ENCODE results near the gene USH2A. TPM values are rescaled to one million over a fixed set of nuclear protein-coding genes. Genes with fewer than 3 reads are reported as not detected.

USH2A gene
- total RNA-seq, 4 donors from 2014 or later = 0.03 to 0.25 TPM; not detected in 2

GRCh38 chr1:216124192-216124781 is 299.0 kb downstream of the USH2A start:
- WGBS, 2 donors = 62 to 80% methylated on average over 4 of the region's 4 CpGs
- intact Hi-C loops (cut with DNase I; ENCODE audit: low total_unique reads) = no loop called here
- no peak overlapping the region for H3K4me3 ChIP-seq (ENCODE audit: low read depth, poor library complexity, severe bottlenecking)
- TF ChIP-seq POLR2A (IDR thresholded peaks at IDR 0.05) (no peak), CTCF (IDR thresholded peaks at IDR 0.05) (no peak)
- DNase-seq (ENCODE audit: low spot score in 2 of 2) = no peak

- DNase-seq (ENCODE audit: low spot score in 2 of 2) = no peak
- WGBS, 2 donors = 7 to 54% methylated on average over 2 of the region's 2 CpGs
- TF ChIP-seq POLR2A (IDR thresholded peaks at IDR 0.05) = no peak
- TF ChIP-seq CTCF (IDR thresholded peaks at IDR 0.05) = no peak
- intact Hi-C loops (cut with DNase I; ENCODE audit: low total_unique reads) = no loop called here
- no peak overlapping the region for H3K4me3 ChIP-seq (ENCODE audit: low read depth, poor library complexity, severe bottlenecking)
Observed at GRCh38 chr1:216123446-216124191, 299.6 kb downstream of the USH2A start.

- intact Hi-C loops (cut with DNase I; ENCODE audit: low total_unique reads) = no loop called here
- H3K4me3 ChIP-seq (ENCODE audit: low read depth, poor library complexity, severe bottlenecking) = no peak overlapping the region
- no peak for DNase-seq (ENCODE audit: low spot score in 2 of 2)
- TF ChIP-seq POLR2A (IDR thresholded peaks at IDR 0.05) (no peak), CTCF (IDR thresholded peaks at IDR 0.05) (no peak)
- WGBS, 2 donors = 40 to 58% methylated on average over 2 of the region's 2 CpGs
Observed at GRCh38 chr1:216119600-216119999, 303.6 kb downstream of the USH2A start.

- no peak overlapping the region for H3K4me3 ChIP-seq (ENCODE audit: low read depth, poor library complexity, severe bottlenecking)
- intact Hi-C loops (cut with DNase I; ENCODE audit: low total_unique reads) = no loop called here
- DNase-seq (ENCODE audit: low spot score in 2 of 2) = no peak
- no peak for TF ChIP-seq CTCF (IDR thresholded peaks at IDR 0.05)
- no peak for TF ChIP-seq POLR2A (IDR thresholded peaks at IDR 0.05)
Observed at GRCh38 chr1:216114180-216114579, 309.1 kb downstream of the USH2A start.

- intact Hi-C loops (cut with DNase I; ENCODE audit: low total_unique reads) = no loop called here
- 71 to 78% methylated on average over 4 of the region's 4 CpGs for WGBS, 2 donors
- H3K4me3 ChIP-seq (ENCODE audit: low read depth, poor library complexity, severe bottlenecking) = no peak overlapping the region
- no peak for DNase-seq (ENCODE audit: low spot score in 2 of 2)
- TF ChIP-seq POLR2A (IDR thresholded peaks at IDR 0.05) (no peak), CTCF (IDR thresholded peaks at IDR 0.05) (no peak)
Observed at GRCh38 chr1:216113181-216113580, 310.1 kb downstream of the USH2A start.

Data from lower leg skin (tissue), 4 donors.